ENCODE data around the gene SMARCA5. TPM values are rescaled to one million over a fixed set of nuclear protein-coding genes. Genes with fewer than 3 reads are reported as not detected.

SMARCA5 gene
- total RNA-seq, 1 donor from 2014 or later: 36.0 TPM

- DNase-seq: no peak
- Histone ChIP-seq H3K9me3 (replicated peaks) (no peaks in the 10 kb centered on the region), H3K27me3 (ENCODE audit: low read depth) (no peaks in the 10 kb centered on the region), H3K4me3 (no peak overlapping the region), H3K27ac (replicated peaks) (no peak overlapping the region), H3K4me1 (peaks cover 4% of the 10 kb centered on the region), H3K36me3 (no peaks in the 10 kb centered on the region)
- TF ChIP-seq, protein P1, sequence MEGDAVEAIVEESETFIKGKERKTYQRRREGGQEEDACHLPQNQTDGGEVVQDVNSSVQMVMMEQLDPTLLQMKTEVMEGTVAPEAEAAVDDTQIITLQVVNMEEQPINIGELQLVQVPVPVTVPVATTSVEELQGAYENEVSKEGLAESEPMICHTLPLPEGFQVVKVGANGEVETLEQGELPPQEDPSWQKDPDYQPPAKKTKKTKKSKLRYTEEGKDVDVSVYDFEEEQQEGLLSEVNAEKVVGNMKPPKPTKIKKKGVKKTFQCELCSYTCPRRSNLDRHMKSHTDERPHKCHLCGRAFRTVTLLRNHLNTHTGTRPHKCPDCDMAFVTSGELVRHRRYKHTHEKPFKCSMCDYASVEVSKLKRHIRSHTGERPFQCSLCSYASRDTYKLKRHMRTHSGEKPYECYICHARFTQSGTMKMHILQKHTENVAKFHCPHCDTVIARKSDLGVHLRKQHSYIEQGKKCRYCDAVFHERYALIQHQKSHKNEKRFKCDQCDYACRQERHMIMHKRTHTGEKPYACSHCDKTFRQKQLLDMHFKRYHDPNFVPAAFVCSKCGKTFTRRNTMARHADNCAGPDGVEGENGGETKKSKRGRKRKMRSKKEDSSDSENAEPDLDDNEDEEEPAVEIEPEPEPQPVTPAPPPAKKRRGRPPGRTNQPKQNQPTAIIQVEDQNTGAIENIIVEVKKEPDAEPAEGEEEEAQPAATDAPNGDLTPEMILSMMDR (IDR thresholded peaks at IDR 0.05; ENCODE audit: borderline replicate concordance): peak; percentile 77
- intact Hi-C loops (cut with micrococcal nuclease): loop anchor here (5.0 kb wide), 1 partner anchor 281 kb away; no protein-coding TSS in a partner anchor
These were observed 30.7 kb upstream of the SMARCA5 start for GRCh38 chr4:143482840-143483239.

- no peaks in the 10 kb centered on the region for H3K27me3 ChIP-seq (ENCODE audit: low read depth)
- no peak overlapping the region for H3K4me3 ChIP-seq
- DNase-seq: no peak
- no peaks in the 10 kb centered on the region for H3K36me3 ChIP-seq
- H3K4me1 ChIP-seq: peaks cover 4% of the 10 kb centered on the region
- no peak overlapping the region for H3K27ac ChIP-seq (replicated peaks)
- intact Hi-C loops (cut with micrococcal nuclease): no loop called here
- H3K9me3 ChIP-seq (replicated peaks): no peaks in the 10 kb centered on the region
- TF ChIP-seq, protein P1 (IDR thresholded peaks at IDR 0.05; ENCODE audit: borderline replicate concordance): no peak
These were observed 27.2 kb upstream of the SMARCA5 start for GRCh38 chr4:143486314-143486713.

- Histone ChIP-seq H3K27me3 (ENCODE audit: low read depth) (no peaks in the 10 kb centered on the region), H3K36me3 (no peaks in the 10 kb centered on the region), H3K27ac (replicated peaks) (no peak overlapping the region), H3K9me3 (replicated peaks) (peaks cover 6% of the 10 kb centered on the region), H3K4me3 (no peak overlapping the region), H3K4me1 (no peaks in the 10 kb centered on the region)
- no peak for DNase-seq
- TF ChIP-seq, protein P1 (IDR thresholded peaks at IDR 0.05; ENCODE audit: borderline replicate concordance): no peak
- intact Hi-C loops (cut with micrococcal nuclease): no loop called here
These were observed 24.8 kb upstream of the SMARCA5 start for GRCh38 chr4:143488687-143489086.

DNA sequence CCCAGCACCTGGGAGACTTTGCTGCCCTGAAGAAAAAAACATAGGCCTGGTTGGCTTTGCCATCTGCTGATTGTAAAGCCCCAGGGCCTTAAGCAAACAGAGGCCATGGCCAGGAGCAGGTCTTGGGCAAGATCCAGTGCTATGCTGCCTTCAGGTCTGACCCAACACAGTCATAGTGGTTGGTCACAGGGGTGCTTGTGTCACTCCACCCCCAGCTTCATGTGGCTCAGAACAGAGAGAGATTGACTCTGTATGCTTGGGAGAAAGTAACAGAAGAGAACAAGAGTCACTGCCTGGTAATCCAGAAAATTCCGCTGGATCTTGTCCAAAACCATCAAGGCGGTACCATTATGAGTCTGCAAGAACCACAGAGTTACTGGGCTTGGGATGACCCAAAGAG is 24.4 kb upstream of the SMARCA5 start:
- Histone ChIP-seq H3K27me3 (ENCODE audit: low read depth) (no peaks in the 10 kb centered on the region), H3K36me3 (no peaks in the 10 kb centered on the region), H3K9me3 (replicated peaks) (peaks cover 6% of the 10 kb centered on the region), H3K4me1 (no peaks in the 10 kb centered on the region), H3K4me3 (no peak overlapping the region), H3K27ac (replicated peaks) (no peak overlapping the region)
- intact Hi-C loops (cut with micrococcal nuclease): no loop called here
- no peak for DNase-seq
- TF ChIP-seq, protein P1 (IDR thresholded peaks at IDR 0.05; ENCODE audit: borderline replicate concordance): no peak

GRCh38 chr4:143498021-143498420 is 15.5 kb upstream of the SMARCA5 start:
- Histone ChIP-seq H3K27ac (replicated peaks) (no peak overlapping the region), H3K4me3 (no peak overlapping the region), H3K9me3 (replicated peaks) (peaks cover 5% of the 10 kb centered on the region), H3K36me3 (no peaks in the 10 kb centered on the region), H3K27me3 (ENCODE audit: low read depth) (no peaks in the 10 kb centered on the region), H3K4me1 (no peaks in the 10 kb centered on the region)
- intact Hi-C loops (cut with micrococcal nuclease): no loop called here
- DNase-seq: no peak
- TF ChIP-seq, protein P1 (IDR thresholded peaks at IDR 0.05; ENCODE audit: borderline replicate concordance): no peak

- Histone ChIP-seq H3K27me3 (ENCODE audit: low read depth) (no peaks in the 10 kb centered on the region), H3K27ac (replicated peaks) (no peak overlapping the region), H3K9me3 (replicated peaks) (no peaks in the 10 kb centered on the region), H3K4me1 (no peaks in the 10 kb centered on the region), H3K36me3 (no peaks in the 10 kb centered on the region), H3K4me3 (no peak overlapping the region)
- TF ChIP-seq, protein P1 (IDR thresholded peaks at IDR 0.05; ENCODE audit: borderline replicate concordance): no peak
- intact Hi-C loops (cut with micrococcal nuclease): no loop called here
- DNase-seq: no peak
These were observed 11.3 kb upstream of the SMARCA5 start for GRCh38 chr4:143502231-143502630.
